Type B pancreatic cell (in vitro differentiated cells): ENCODE measurements around the gene GATA3. TPM values are rescaled to one million over a fixed set of nuclear protein-coding genes. Genes with fewer than 3 reads are reported as not detected.

Source experiments
- DNase-seq: peaks from one replicate; pipeline ENCODE4 v3.0.0; 2021; ENCODE audit warnings: mixed read lengths; ENCODE audit not compliant: unreplicated experiment; ENCODE audit errors: extremely low spot score
- H3K27ac Mint-ChIP-seq: 2 replicates; pipeline ENCODE4 v1.8.0; 2021; ENCODE audit warnings: mild to moderate bottlenecking, mixed read lengths
- H3K27me3 Mint-ChIP-seq: 2 replicates; pipeline ENCODE4 v1.8.0; 2021; ENCODE audit warnings: mixed read lengths
- H3K36me3 Mint-ChIP-seq: 2 replicates; pipeline ENCODE4 v1.8.0; 2021; ENCODE audit warnings: mixed read lengths
- H3K4me1 Mint-ChIP-seq: one replicate; pipeline ENCODE4 v1.8.0; 2021; ENCODE audit warnings: mixed read lengths; ENCODE audit not compliant: unreplicated experiment
- H3K4me3 Mint-ChIP-seq: 2 replicates; pipeline ENCODE4 v1.8.0; 2021; ENCODE audit warnings: mild to moderate bottlenecking, mixed read lengths
- H3K9me3 Mint-ChIP-seq: 2 replicates; pipeline ENCODE4 v1.8.0; 2021; ENCODE audit warnings: mixed read lengths
- total RNA-seq: library from RNA; stranded (reverse); gene quantifications from 2 replicates; pipeline ENCODE4 v1.2.1, GENCODE V29; 2021; ENCODE audit warnings: low replicate concordance
- TF ChIP-seq, protein P1 (sequence below): fragments of 200-600 bp; sonication (generic); conservative IDR thresholded peaks from 2 replicates; pipeline ENCODE4 v1.5.0; 2021; ENCODE audit warnings: antibody characterized with exemption, mild to moderate bottlenecking

GATA3 gene
- total RNA-seq, 1 donor from 2014 or later: 18.5 TPM

DNA sequence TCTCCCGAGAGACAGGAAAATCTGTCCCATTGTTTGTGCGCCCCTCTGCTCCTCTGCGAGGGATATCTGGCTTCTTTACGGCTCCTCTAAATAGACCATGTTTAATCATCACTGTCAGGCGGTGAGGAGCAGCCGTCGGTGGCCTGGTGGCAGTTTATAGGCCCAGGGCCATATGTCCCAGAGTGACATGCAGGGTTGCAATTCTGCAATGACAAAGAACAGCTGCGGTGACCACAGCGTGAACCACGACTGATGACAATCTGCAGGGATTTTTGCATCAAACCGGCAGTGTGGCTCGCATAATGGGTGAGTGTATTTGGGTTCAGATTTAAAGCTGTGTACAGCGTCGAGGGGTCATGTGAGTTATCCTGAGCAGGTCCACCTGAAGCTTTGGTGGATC lies 41.5 kb downstream of the GATA3 start:
- no peak overlapping the region for H3K27ac Mint-ChIP-seq
- no peak for DNase-seq
- H3K27me3 Mint-ChIP-seq: no peaks in the 10 kb centered on the region
- no peaks in the 10 kb centered on the region for H3K9me3 Mint-ChIP-seq
- H3K36me3 Mint-ChIP-seq: no peaks in the 10 kb centered on the region
- H3K4me1 Mint-ChIP-seq: peaks cover 4% of the 10 kb centered on the region
- TF ChIP-seq, protein P1, sequence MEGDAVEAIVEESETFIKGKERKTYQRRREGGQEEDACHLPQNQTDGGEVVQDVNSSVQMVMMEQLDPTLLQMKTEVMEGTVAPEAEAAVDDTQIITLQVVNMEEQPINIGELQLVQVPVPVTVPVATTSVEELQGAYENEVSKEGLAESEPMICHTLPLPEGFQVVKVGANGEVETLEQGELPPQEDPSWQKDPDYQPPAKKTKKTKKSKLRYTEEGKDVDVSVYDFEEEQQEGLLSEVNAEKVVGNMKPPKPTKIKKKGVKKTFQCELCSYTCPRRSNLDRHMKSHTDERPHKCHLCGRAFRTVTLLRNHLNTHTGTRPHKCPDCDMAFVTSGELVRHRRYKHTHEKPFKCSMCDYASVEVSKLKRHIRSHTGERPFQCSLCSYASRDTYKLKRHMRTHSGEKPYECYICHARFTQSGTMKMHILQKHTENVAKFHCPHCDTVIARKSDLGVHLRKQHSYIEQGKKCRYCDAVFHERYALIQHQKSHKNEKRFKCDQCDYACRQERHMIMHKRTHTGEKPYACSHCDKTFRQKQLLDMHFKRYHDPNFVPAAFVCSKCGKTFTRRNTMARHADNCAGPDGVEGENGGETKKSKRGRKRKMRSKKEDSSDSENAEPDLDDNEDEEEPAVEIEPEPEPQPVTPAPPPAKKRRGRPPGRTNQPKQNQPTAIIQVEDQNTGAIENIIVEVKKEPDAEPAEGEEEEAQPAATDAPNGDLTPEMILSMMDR: no peak
- no peak overlapping the region for H3K4me3 Mint-ChIP-seq

DNA sequence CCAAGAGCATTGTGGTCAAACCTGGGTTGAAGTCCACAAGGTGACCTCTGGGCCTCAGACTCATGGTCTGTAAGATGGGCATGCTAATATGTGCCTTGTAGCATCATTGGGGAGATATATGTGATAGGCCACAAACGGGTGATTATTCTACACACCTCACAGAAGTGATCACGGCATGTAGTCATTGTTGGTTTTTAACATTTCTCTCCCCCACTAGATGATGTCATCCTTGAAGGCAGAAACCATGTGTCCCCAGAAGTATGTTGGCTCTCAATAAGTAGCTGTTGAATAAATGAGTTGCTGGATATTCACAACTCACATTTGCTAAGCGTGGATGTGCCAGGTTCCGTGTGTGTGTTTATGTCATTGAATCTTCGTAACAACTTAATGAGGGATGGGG lies 42.4 kb downstream of the GATA3 start:
- Mint-ChIP-seq H3K27me3 (no peaks in the 10 kb centered on the region), H3K27ac (no peak overlapping the region), H3K4me1 (peaks cover 4% of the 10 kb centered on the region), H3K36me3 (no peaks in the 10 kb centered on the region), H3K9me3 (no peaks in the 10 kb centered on the region), H3K4me3 (peak overlapping the region; percentile 47)
- DNase-seq: no peak
- TF ChIP-seq, protein P1: no peak

DNA sequence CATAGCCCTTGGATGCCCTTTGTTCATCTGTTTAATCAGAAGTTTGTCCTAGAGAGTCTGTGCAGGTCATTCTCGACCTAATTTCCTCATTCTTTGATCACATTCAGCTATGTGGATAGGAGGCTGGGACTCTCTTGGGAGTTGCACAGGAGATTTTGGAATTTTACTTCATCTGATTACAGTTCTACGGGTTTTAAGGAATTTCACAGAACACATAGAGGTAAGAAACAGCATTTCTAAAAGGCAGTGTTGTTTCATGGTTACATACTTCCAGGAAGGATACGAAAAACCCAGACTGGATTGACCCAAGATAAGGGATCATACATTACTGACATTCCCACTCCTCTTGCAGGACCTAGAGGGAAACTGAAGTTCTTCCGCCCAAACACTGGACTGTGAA lies 45.9 kb downstream of the GATA3 start:
- TF ChIP-seq, protein P1: no peak
- Mint-ChIP-seq H3K27ac (no peak overlapping the region), H3K9me3 (no peaks in the 10 kb centered on the region), H3K4me3 (no peak overlapping the region), H3K27me3 (peaks cover 7% of the 10 kb centered on the region), H3K36me3 (no peaks in the 10 kb centered on the region), H3K4me1 (peaks cover 11% of the 10 kb centered on the region)
- DNase-seq: no peak

DNA sequence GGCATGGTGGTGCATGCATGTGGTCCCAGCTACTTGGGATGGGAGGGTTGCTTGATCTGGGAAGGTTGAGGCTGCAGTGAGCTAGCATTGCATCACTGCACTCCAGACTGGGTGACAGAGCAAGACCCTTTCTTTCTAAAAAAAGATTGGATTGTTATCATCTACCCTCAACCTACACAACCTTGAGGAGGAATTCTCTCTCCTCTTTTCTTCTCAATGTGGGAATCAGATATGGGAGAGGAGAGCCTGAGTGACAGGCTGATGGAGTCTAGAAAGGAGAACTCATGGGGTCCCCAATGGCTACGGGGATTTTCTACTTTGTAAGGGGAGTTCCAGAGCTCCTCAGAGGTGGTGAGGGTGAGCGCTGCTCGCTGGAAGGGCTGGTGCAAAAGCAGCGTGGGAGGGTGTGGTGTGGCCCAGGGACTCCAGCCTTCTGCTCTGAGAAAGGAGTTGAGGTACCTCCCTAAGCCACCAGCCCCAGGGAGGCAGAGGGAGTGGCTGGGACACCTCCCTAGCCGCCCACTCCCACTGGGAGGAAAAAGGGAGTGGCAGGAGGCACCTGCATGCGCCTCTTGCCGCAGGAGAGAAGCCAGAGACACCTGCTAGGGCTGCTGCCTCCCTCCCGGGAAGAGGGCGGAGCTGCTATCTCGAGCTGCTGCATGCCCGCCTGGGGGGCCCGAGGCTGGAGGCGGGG lies 48.4 kb downstream of the GATA3 start:
- TF ChIP-seq, protein P1: no peak
- H3K9me3 Mint-ChIP-seq: no peaks in the 10 kb centered on the region
- DNase-seq: no peak
- peaks cover 11% of the 10 kb centered on the region for H3K27me3 Mint-ChIP-seq
- H3K4me1 Mint-ChIP-seq: peaks cover 7% of the 10 kb centered on the region
- H3K36me3 Mint-ChIP-seq: no peaks in the 10 kb centered on the region
- peak overlapping the region; percentile 58 for H3K4me3 Mint-ChIP-seq
- H3K27ac Mint-ChIP-seq: peak overlapping the region; percentile 51

DNA sequence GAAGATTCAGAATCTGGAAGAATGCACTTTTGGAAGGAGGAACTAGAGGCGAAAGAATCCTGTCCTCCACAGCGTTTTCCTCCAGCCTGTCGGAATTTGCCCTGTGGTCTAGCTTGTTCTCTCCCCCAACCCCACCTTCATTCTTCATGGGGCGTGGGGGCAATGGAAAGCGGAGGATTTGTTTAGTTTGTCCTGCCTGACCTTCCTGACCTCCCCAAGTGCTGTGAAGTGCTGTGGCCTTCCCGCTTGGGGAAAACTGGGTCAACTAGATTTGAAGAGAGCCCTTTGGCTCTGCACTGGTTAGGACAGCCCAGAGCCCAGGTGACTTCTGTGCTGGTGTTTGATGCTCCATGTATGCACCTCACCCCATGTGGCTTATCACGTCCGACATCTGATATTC lies 49.1 kb downstream of the GATA3 start:
- no peak for DNase-seq

More for the DNA sequence above, 49.1 kb downstream of the GATA3 start:
- Mint-ChIP-seq H3K27me3 (peaks cover 11% of the 10 kb centered on the region), H3K4me1 (peaks cover 7% of the 10 kb centered on the region), H3K9me3 (no peaks in the 10 kb centered on the region), H3K4me3 (no peak overlapping the region), H3K36me3 (no peaks in the 10 kb centered on the region), H3K27ac (no peak overlapping the region)
- TF ChIP-seq, protein P1: no peak
